Esophagus muscularis mucosa (tissue), 4 donors: ENCODE results near the gene KLHL13. TPM values are rescaled to one million over a fixed set of nuclear protein-coding genes. Genes with fewer than 3 reads are reported as not detected.
"Not testable (repeated sequence)": the region's sequence is repeated elsewhere in the genome, so short reads cannot be mapped to it uniquely, and the experiment has no call there.

ENCODE experiments used
- DNase-seq: peaks from one replicate; pipeline ENCODE4 v3.0.0-alpha.2; 2017; ENCODE audit errors: extremely low spot score
- H3K27ac ChIP-seq, 4 donors: fragments of 200-600 bp; sonication (generic); replicated peaks in 1 of 4; 1 replicate in 3 of 4; 2 replicates in 1 of 4; pipeline ENCODE4 v1.5.1; 2016 to 2019; ENCODE audit warnings: mild to moderate bottlenecking in 1 of 4
- H3K27me3 ChIP-seq, 4 donors: fragments of 200-600 bp; sonication (generic); one replicate each; pipeline versions ENCODE4 v1.5.1 to v1.6.0; 2016 to 2019
- H3K36me3 ChIP-seq, 4 donors: fragments of 200-600 bp; sonication (generic); one replicate each; pipeline ENCODE4 v1.5.1; 2016 to 2019
- H3K4me1 ChIP-seq, 4 donors: fragments of 200-600 bp; sonication (generic); one replicate each; pipeline ENCODE4 v1.5.1; 2016 to 2019
- H3K4me3 ChIP-seq, 4 donors: fragments of 200-600 bp; sonication (generic); 1 replicate in 2 of 4; 2 replicates in 2 of 4; pipeline ENCODE4 v1.5.1; 2016 to 2019; ENCODE audit warnings: mild to moderate bottlenecking in 4 of 4, moderate library complexity in 1 of 4
- H3K9me3 ChIP-seq, 4 donors: fragments of 200-600 bp; sonication (generic); 1 replicate in 3 of 4; 2 replicates in 1 of 4; pipeline ENCODE4 v1.5.1; 2016 to 2019
- CTCF ChIP-seq, 3 experiments: fragments of 200-600 bp in 2 of 3; fragments of 450-650 bp in 1 of 3; sonication (generic) in 2 of 3; IDR thresholded peaks; one replicate each; pipeline ENCODE4 v1.5.1; 2017 to 2019; ENCODE audit warnings: antibody characterized with exemption in 3 of 3, mild to moderate bottlenecking in 2 of 3, moderate library complexity in 1 of 3
- EP300 ChIP-seq: sonication (generic); formaldehyde crosslinking; IDR thresholded peaks from one replicate; pipeline ENCODE4 v1.6.1; 2017; ENCODE audit warnings: antibody characterized with exemption
- POLR2A ChIP-seq: fragments of 450-650 bp; IDR thresholded peaks from one replicate; pipeline ENCODE4 v1.6.1; 2017; ENCODE audit warnings: antibody characterized with exemption, moderate library complexity, mild to moderate bottlenecking, low read depth
- POLR2AphosphoS5 ChIP-seq, 2 donors: sonication (generic); formaldehyde crosslinking; IDR thresholded peaks; one replicate each; pipeline ENCODE4 v1.6.1; 2017; ENCODE audit warnings: antibody characterized with exemption in 2 of 2
- WGBS: methylation state at CpG from one replicate; pipeline ENCODE4 v1.1.5; 2018; 5-methylcytosine and 5-hydroxymethylcytosine counted together
- intact Hi-C: fragments of 100-400 bp; cut with DNase I; formaldehyde crosslinking; loops from one replicate; pipeline ENCODE4 v1.15.1; 2023
- total RNA-seq, 4 donors: library from RNA; depleted of rRNA; stranded (reverse); fragments of >200 nt; gene quantifications; one replicate each; pipeline versions ENCODE4 v1.1.0 to v1.2.1, GENCODE V29; 2016

The KLHL13 gene
- total RNA-seq, 4 donors from 2014 or later, result 12.3 to 18.0 (median 15.7) TPM

- 41% methylated on average over 7 of the region's 7 CpGs for WGBS
- H3K27ac ChIP-seq, result peak overlapping the region; percentile 7 to 47 (median 25)
- TF ChIP-seq EP300 (no peak), CTCF (IDR thresholded peaks at IDR 0.05) (no peak), POLR2AphosphoS5 (IDR thresholded peaks at IDR 0.05) (no peak), POLR2A (no peak)
- no peaks in the 10 kb centered on the region for H3K9me3 ChIP-seq
- peak overlapping the region; percentile 28 to 39 (median 37) for H3K4me3 ChIP-seq
- H3K27me3 ChIP-seq, result no peaks in the 10 kb centered on the region
- intact Hi-C loops, result no loop called here
- no peaks in the 10 kb centered on the region for H3K36me3 ChIP-seq
- DNase-seq, result no peak
- H3K4me1 ChIP-seq, result peaks cover 0 to 43% (median 17%) of the 10 kb centered on the region in 4 donors
Measured at GRCh38 chrX:117972711-117973109, 143.9 kb downstream of the KLHL13 start.

- H3K36me3 ChIP-seq, result no peaks in the 10 kb centered on the region
- peaks cover 0 to 26% (median 17%) of the 10 kb centered on the region in 4 donors for H3K4me1 ChIP-seq
- DNase-seq, result no peak
- no peak for TF ChIP-seq POLR2AphosphoS5 (IDR thresholded peaks at IDR 0.05)
- TF ChIP-seq POLR2A, result no peak
- TF ChIP-seq CTCF (IDR thresholded peaks at IDR 0.05), result no peak
- no peak for TF ChIP-seq EP300
- no peak overlapping the region for H3K27ac ChIP-seq
- 57% methylated on average over 2 of the region's 2 CpGs for WGBS
- no peak overlapping the region for H3K4me3 ChIP-seq
- no peaks in the 10 kb centered on the region for H3K9me3 ChIP-seq
- intact Hi-C loops, result no loop called here
- no peaks in the 10 kb centered on the region for H3K27me3 ChIP-seq
Measured at GRCh38 chrX:117969782-117970181, 146.8 kb downstream of the KLHL13 start.

GRCh38 chrX:117969328-117969727 lies 147.3 kb downstream of the KLHL13 start:
- DNase-seq, result no peak

GRCh38 chrX:117959045-117959444 lies 157.6 kb downstream of the KLHL13 start:
- no peaks in the 10 kb centered on the region for H3K9me3 ChIP-seq
- H3K27ac ChIP-seq, result no peak overlapping the region
- H3K4me3 ChIP-seq, result no peak overlapping the region
- TF ChIP-seq POLR2A (no peak), CTCF (IDR thresholded peaks at IDR 0.05) (no peak), EP300 (no peak), POLR2AphosphoS5 (IDR thresholded peaks at IDR 0.05) (no peak)
- H3K36me3 ChIP-seq, result no peaks in the 10 kb centered on the region
- intact Hi-C loops, result no loop called here
- H3K27me3 ChIP-seq, result no peaks in the 10 kb centered on the region
- DNase-seq, result no peak
- no peaks in the 10 kb centered on the region for H3K4me1 ChIP-seq
- 75% methylated on average over 4 of the region's 4 CpGs for WGBS

More at GRCh38 chrX:117969328-117969727, 147.3 kb downstream of the KLHL13 start:
- H3K4me1 ChIP-seq, result peaks cover 0 to 26% (median 17%) of the 10 kb centered on the region in 4 donors
- intact Hi-C loops, result no loop called here
- H3K27me3 ChIP-seq, result no peaks in the 10 kb centered on the region
- no peak overlapping the region for H3K27ac ChIP-seq
- no peak overlapping the region for H3K4me3 ChIP-seq
- H3K36me3 ChIP-seq, result no peaks in the 10 kb centered on the region
- TF ChIP-seq CTCF (IDR thresholded peaks at IDR 0.05) (no peak), POLR2AphosphoS5 (IDR thresholded peaks at IDR 0.05) (no peak)
- no peaks in the 10 kb centered on the region for H3K9me3 ChIP-seq

- TF ChIP-seq POLR2A, result no peak
- TF ChIP-seq CTCF (IDR thresholded peaks at IDR 0.05), result no peak
- TF ChIP-seq POLR2AphosphoS5 (IDR thresholded peaks at IDR 0.05), result no peak
- TF ChIP-seq EP300, result no peak
- H3K27me3 ChIP-seq, result no peaks in the 10 kb centered on the region
- no peak overlapping the region for H3K27ac ChIP-seq
- H3K4me3 ChIP-seq, result no peak overlapping the region
- H3K9me3 ChIP-seq, result no peaks in the 10 kb centered on the region
- intact Hi-C loops, result no loop called here
- H3K4me1 ChIP-seq, result no peaks in the 10 kb centered on the region
- WGBS, result 52% methylated on average over 2 of the region's 2 CpGs
- no peak for DNase-seq
- no peaks in the 10 kb centered on the region for H3K36me3 ChIP-seq
Measured at GRCh38 chrX:117957128-117957527, 159.5 kb downstream of the KLHL13 start.

- 25% methylated on average over 1 of the region's 1 CpG for WGBS
- H3K9me3 ChIP-seq, DNase-seq, H3K27ac ChIP-seq, H3K4me1 ChIP-seq, H3K27me3 ChIP-seq, H3K4me3 ChIP-seq, H3K36me3 ChIP-seq, intact Hi-C loops: not testable (repeated sequence)
Measured at GRCh38 chrX:117939296-117939695, 177.3 kb downstream of the KLHL13 start.
